ENCODE data around the gene NCK2. TPM values are rescaled to one million over a fixed set of nuclear protein-coding genes. Genes with fewer than 3 reads are reported as not detected.

NCK2 gene
- total and polyA plus RNA-seq, 2 of the 13 experiments (the other 11 are each of a cell fraction or from before 2014, with no cell fraction given): 14.8 to 23.5 TPM

GRCh38 chr2:105718846-105719481, 25.7 kb upstream of the NCK2 start (continued):
- TF ChIP-seq ZNF761 (CRISPR knock-in tag; conservative IDR thresholded peaks at IDR 0.05) (no peak), ZNF777 (CRISPR knock-in tag; IDR thresholded peaks at IDR 0.05) (no peak)

GRCh38 chr2:105721991-105722511, 22.7 kb upstream of the NCK2 start:
- no peaks in the 10 kb centered on the region for H3K4me1 ChIP-seq (ENCODE audit: insufficient read depth, low read length)
- ChIA-PET CTCF (ENCODE audit: low intra/inter-chr PET ratio, low total read pairs) (no interaction called here), POLR2A (no interaction called here)
- FAIRE-seq (no peak), DNase-seq (ENCODE audit: low spot score) (no peak), ATAC-seq (no peak)
- TF ChIP-seq WIZ (CRISPR knock-in tag; IDR thresholded peaks at IDR 0.05) (no peak), NR3C1 (CRISPR knock-in tag; IDR thresholded peaks at IDR 0.05) (no peak), IRF1 (CRISPR knock-in tag; IDR thresholded peaks at IDR 0.05; ENCODE audit: low read depth) (no peak), PTBP1 (IDR thresholded peaks at IDR 0.05; ENCODE audit: low read depth, low read length, poor library complexity, severe bottlenecking) (no peak), ZNF792 (CRISPR knock-in tag; IDR thresholded peaks at IDR 0.05) (no peak), NFE2L1 (CRISPR knock-in tag; IDR thresholded peaks at IDR 0.05; ENCODE audit: borderline replicate concordance) (no peak), SRSF9 (IDR thresholded peaks at IDR 0.05; ENCODE audit: borderline replicate concordance, insufficient read depth, low read depth, low read length, poor library complexity, severe bottlenecking) (no peak), HDAC2 (CRISPR knock-in tag; IDR thresholded peaks at IDR 0.05) (no peak), CENPX (CRISPR knock-in tag; IDR thresholded peaks at IDR 0.05) (no peak), PBX3 (CRISPR knock-in tag; IDR thresholded peaks at IDR 0.05; ENCODE audit: borderline replicate concordance) (no peak), NR0B2 (CRISPR knock-in tag; IDR thresholded peaks at IDR 0.05) (no peak), ZNF383 (CRISPR knock-in tag; IDR thresholded peaks at IDR 0.05; ENCODE audit: borderline replicate concordance) (no peak), ZNF652 (CRISPR knock-in tag; IDR thresholded peaks at IDR 0.05; ENCODE audit: borderline replicate concordance, low read depth) (no peak), ZNF766 (CRISPR knock-in tag; IDR thresholded peaks at IDR 0.05; ENCODE audit: borderline replicate concordance) (no peak)
- H3K36me3 ChIP-seq (replicated peaks in 1 of 2; ENCODE audit: control insufficient read depth in 1 of 2, insufficient read depth in 2 of 2, low read length in 2 of 2): no peaks in the 10 kb centered on the region
- in situ Hi-C loops (cut with HindIII; ENCODE audit: extremely low pct_ligation_motif_present, low pct_unique_long_range_greater_than_20kb): no loop called here
- intact Hi-C loops (cut with micrococcal nuclease; ENCODE audit: unreplicated experiment): no loop called here
- 44% methylated on average over 8 of the region's 8 CpGs for WGBS (ENCODE audit: low lambda C conversion rate)
- H3K9me3 ChIP-seq (ENCODE audit: low read length): no peaks in the 10 kb centered on the region; the same call in 1 of the 2 replicates
- H2AFZ ChIP-seq (ENCODE audit: low read length): no peak overlapping the region
- no peak overlapping the region for H3K4me2 ChIP-seq (ENCODE audit: low read depth, low read length)
- no peak overlapping the region for H3K27ac ChIP-seq (ENCODE audit: extremely low read length, insufficient read depth, low read length)
- H4K20me1 ChIP-seq (ENCODE audit: insufficient read depth, low read length): no peaks in the 10 kb centered on the region
- H3K9ac ChIP-seq (ENCODE audit: insufficient read depth, low read depth, low read length): no peak overlapping the region
- H3K79me2 ChIP-seq (ENCODE audit: insufficient read depth, low read length): no peaks in the 10 kb centered on the region
- no peak overlapping the region for H3K4me3 ChIP-seq (replicated peaks in 1 of 3; ENCODE audit: insufficient read depth in 1 of 3, low read depth in 2 of 3, low read length in 3 of 3)
- no TSS peak for BruUV-seq (replicated peaks)
- H3K27me3 ChIP-seq (ENCODE audit: control insufficient read depth in 1 of 2, insufficient read depth in 2 of 2, low read length in 2 of 2): peaks cover 1 to 17% of the 10 kb centered on the region in 2 experiments; a peak in 4 of 5 replicates

Data from HepG2 (cell line).